NT2/D1 (cell line): ENCODE measurements around the gene SLF1.

Experiments
- YY1 ChIP-seq: IDR thresholded peaks from 2 replicates; pipeline ENCODE4 v1.6.1; 2011; ENCODE audit not compliant: insufficient read length, insufficient read depth
- ZNF274 ChIP-seq: IDR thresholded peaks from 2 replicates; pipeline ENCODE4 v1.6.1; 2011; ENCODE audit warnings: mild to moderate bottlenecking, low read depth, low read length

GRCh38 chr5:94705427-94705826 is 87.0 kb downstream of the SLF1 start:
- TF ChIP-seq ZNF274 (no peak), YY1 (no peak)
